Body of pancreas (tissue), 4 donors: ENCODE results near the gene UBN1. TPM values are rescaled to one million over a fixed set of nuclear protein-coding genes. Genes with fewer than 3 reads are reported as not detected.
"Not testable (repeated sequence)": the region's sequence is repeated elsewhere in the genome, so short reads cannot be mapped to it uniquely, and the experiment has no call there.

Experiments
- ATAC-seq: fragments of 150-250 bp; one replicate; pipeline ENCODE4 v1.9.1; 2016
- DNase-seq, 4 donors: peaks; one replicate each; pipeline ENCODE4 v3.0.0-alpha.2; 2019
- H3K27ac ChIP-seq, 4 donors: fragments of 200-600 bp; sonication (generic); 1 replicate in 3 of 4; 2 replicates in 1 of 4; pipeline versions ENCODE4 v1.5.1 to v1.6.1; 2016 to 2019; ENCODE audit warnings: mild to moderate bottlenecking in 1 of 4, mixed read lengths in 1 of 4, moderate library complexity in 1 of 4
- H3K27me3 ChIP-seq, 2 donors: fragments of 200-600 bp; sonication (generic); one replicate each; pipeline ENCODE4 v1.6.0; 2016; ENCODE audit warnings: mild to moderate bottlenecking in 1 of 2
- H3K36me3 ChIP-seq, 2 donors: fragments of 200-600 bp; sonication (generic); replicated peaks in 1 of 2; 2 replicates each; pipeline ENCODE4 v1.5.1; 2016; ENCODE audit warnings: low read depth in 2 of 2; ENCODE audit not compliant: insufficient read depth in 1 of 2
- H3K4me1 ChIP-seq: fragments of 200-600 bp; sonication (generic); one replicate; pipeline ENCODE4 v1.6.0; 2016
- H3K4me3 ChIP-seq, 2 donors: fragments of 200-600 bp; sonication (generic); 1 replicate in 1 of 2; 2 replicates in 1 of 2; pipeline ENCODE4 v1.5.1; 2016 to 2019
- H3K9me3 ChIP-seq, 3 donors: fragments of 200-600 bp; sonication (generic); 1 replicate in 2 of 3; 2 replicates in 1 of 3; pipeline ENCODE4 v1.5.1; 2016
- CTCF ChIP-seq, 7 experiments: fragments of 450-650 bp in 4 of 7; fragments of 200-600 bp in 3 of 7; sonication (generic) in 3 of 7; IDR thresholded peaks; one replicate each; pipeline ENCODE4 v1.5.1; 2016 to 2019; ENCODE audit warnings: antibody characterized with exemption in 7 of 7
- POLR2A ChIP-seq, 3 donors: fragments of 450-650 bp; IDR thresholded peaks; one replicate each; pipeline ENCODE4 v1.6.1; 2016; ENCODE audit warnings: antibody characterized with exemption in 3 of 3, mild to moderate bottlenecking in 2 of 3
- WGBS, 2 donors: methylation state at CpG; one replicate each; pipeline ENCODE4 v1.1.5; 2017; 5-methylcytosine and 5-hydroxymethylcytosine counted together
- intact Hi-C: fragments of 100-400 bp; cut with DNase I; formaldehyde crosslinking; loops from one replicate; pipeline ENCODE4 v1.15.1; 2023
- total RNA-seq, 2 donors: library from RNA; depleted of rRNA; stranded (reverse); fragments of >200 nt; gene quantifications; one replicate each; pipeline ENCODE4 v1.1.0, GENCODE V29; 2016

The UBN1 gene
- total RNA-seq, 2 donors from 2014 or later: 20.8 to 41.2 TPM

- TF ChIP-seq CTCF (IDR thresholded peaks at IDR 0.05) (no peak), POLR2A (IDR thresholded peaks at IDR 0.05) (no peak)
- Histone ChIP-seq H3K27ac (peak overlapping the region in 3 of 4 donors; percentile 47 to 73 (median 60)), H3K36me3 (no peaks in the 10 kb centered on the region), H3K9me3 (no peaks in the 10 kb centered on the region), H3K4me3 (no peak overlapping the region), H3K4me1 (peaks cover 29% of the 10 kb centered on the region), H3K27me3 (no peaks in the 10 kb centered on the region)
- DNase-seq (no peak), ATAC-seq (no peak)
- intact Hi-C loops: no loop called here
- WGBS, 2 donors: 87 to 96% methylated on average over 5 of the region's 5 CpGs
These were observed 78.5 kb downstream of the UBN1 start for GRCh38 chr16:4925791-4926190.

- Histone ChIP-seq H3K36me3 (no peaks in the 10 kb centered on the region), H3K9me3 (no peaks in the 10 kb centered on the region), H3K4me1 (peaks cover 29% of the 10 kb centered on the region), H3K27ac (no peak overlapping the region), H3K27me3 (no peaks in the 10 kb centered on the region), H3K4me3 (no peak overlapping the region)
- intact Hi-C loops: no loop called here
- no peak for TF ChIP-seq POLR2A (IDR thresholded peaks at IDR 0.05)
- no peak for TF ChIP-seq CTCF (IDR thresholded peaks at IDR 0.05)
- no peak for ATAC-seq
- 98 to 100% methylated on average over 2 of the region's 2 CpGs for WGBS, 2 donors
- DNase-seq: no peak
These were observed 79.6 kb downstream of the UBN1 start for GRCh38 chr16:4926928-4927327.

- H3K36me3 ChIP-seq: no peaks in the 10 kb centered on the region
- ATAC-seq (no peak), DNase-seq (no peak)
- intact Hi-C loops: no loop called here
- no peak for TF ChIP-seq CTCF (IDR thresholded peaks at IDR 0.05)
- no peak for TF ChIP-seq POLR2A (IDR thresholded peaks at IDR 0.05)
- H3K4me1 ChIP-seq: peaks cover 29% of the 10 kb centered on the region
- no peaks in the 10 kb centered on the region for H3K27me3 ChIP-seq
- H3K9me3 ChIP-seq: no peaks in the 10 kb centered on the region
- no peak overlapping the region for H3K4me3 ChIP-seq
- WGBS, 2 donors: 63 to 78% methylated on average over 2 of the region's 2 CpGs
- no peak overlapping the region for H3K27ac ChIP-seq
These were observed 80.4 kb downstream of the UBN1 start for GRCh38 chr16:4927661-4928060.

GRCh38 chr16:4928227-4928626 lies 80.9 kb downstream of the UBN1 start:
- DNase-seq (no peak), ATAC-seq (no peak)
- TF ChIP-seq POLR2A (IDR thresholded peaks at IDR 0.05): no peak
- Histone ChIP-seq H3K4me1 (peaks cover 29% of the 10 kb centered on the region), H3K4me3 (no peak overlapping the region), H3K36me3 (no peaks in the 10 kb centered on the region), H3K9me3 (no peaks in the 10 kb centered on the region), H3K27me3 (no peaks in the 10 kb centered on the region), H3K27ac (no peak overlapping the region)
- intact Hi-C loops: no loop called here
- WGBS, 2 donors: 96 to 100% methylated on average over 6 of the region's 6 CpGs

GRCh38 chr16:4929619-4930018 lies 82.3 kb downstream of the UBN1 start:
- not testable (repeated sequence) for ATAC-seq, DNase-seq, H3K27me3 ChIP-seq, H3K4me3 ChIP-seq, H3K36me3 ChIP-seq, H3K27ac ChIP-seq, H3K9me3 ChIP-seq
- 93% methylated on average over 4 of the region's 4 CpGs for WGBS, 2 donors
- intact Hi-C loops: loop anchor here (10.0 kb wide), 1 partner anchor 75 kb away; no protein-coding TSS in a partner anchor
- H3K4me1 ChIP-seq: peaks cover 19% of the 10 kb centered on the region

GRCh38 chr16:4931381-4931780 lies 84.1 kb downstream of the UBN1 start:
- Histone ChIP-seq H3K4me3 (no peak overlapping the region), H3K27ac (no peak overlapping the region), H3K27me3 (no peaks in the 10 kb centered on the region), H3K9me3 (no peaks in the 10 kb centered on the region), H3K36me3 (no peaks in the 10 kb centered on the region), H3K4me1 (peaks cover 22% of the 10 kb centered on the region)
- ATAC-seq (no peak), DNase-seq (no peak)
- WGBS, 2 donors: 86 to 92% methylated on average over 3 to 11 of the region's 11 CpGs
- no peak for TF ChIP-seq POLR2A (IDR thresholded peaks at IDR 0.05)
- TF ChIP-seq CTCF (IDR thresholded peaks at IDR 0.05): no peak
- intact Hi-C loops: loop anchor here (10.0 kb wide), 1 partner anchor 77 kb away; no protein-coding TSS in a partner anchor
